Thyroid gland (tissue), 4 donors: ENCODE measurements around the gene IL31. TPM values are rescaled to one million over a fixed set of nuclear protein-coding genes. Genes with fewer than 3 reads are reported as not detected.

ENCODE experiments used
- DNase-seq, 2 donors: peaks; one replicate each; pipeline ENCODE4 v3.0.0-alpha.2; 2019
- H3K27ac ChIP-seq, 3 donors: fragments of 200-600 bp; sonication (generic); 1 replicate in 2 of 3; 2 replicates in 1 of 3; pipeline ENCODE4 v1.5.1; 2016 to 2019; ENCODE audit warnings: mild to moderate bottlenecking in 1 of 3, moderate library complexity in 1 of 3
- H3K27me3 ChIP-seq: fragments of 200-600 bp; sonication (generic); one replicate; pipeline ENCODE4 v1.5.1; 2019
- H3K36me3 ChIP-seq, 2 donors: fragments of 200-600 bp; sonication (generic); one replicate each; pipeline ENCODE4 v1.5.1; 2016 to 2019
- H3K4me1 ChIP-seq, 2 donors: fragments of 200-600 bp; sonication (generic); one replicate each; pipeline ENCODE4 v1.5.1; 2017 to 2019
- H3K4me3 ChIP-seq, 3 donors: fragments of 200-600 bp; sonication (generic); replicated peaks in 1 of 3; 1 replicate in 2 of 3; 2 replicates in 1 of 3; pipeline ENCODE4 v1.5.1; 2016; ENCODE audit warnings: mild to moderate bottlenecking in 1 of 3
- H3K9me3 ChIP-seq: fragments of 200-600 bp; sonication (generic); one replicate; pipeline ENCODE4 v1.5.1; 2017
- POLR2A ChIP-seq, 2 donors: fragments of 450-650 bp; IDR thresholded peaks; one replicate each; pipeline ENCODE4 v1.6.1; 2017; ENCODE audit warnings: antibody characterized with exemption in 2 of 2, mild to moderate bottlenecking in 2 of 2, moderate library complexity in 1 of 2
- WGBS, 2 donors: methylation state at CpG; one replicate each; pipeline ENCODE4 v1.1.5; 2017; 5-methylcytosine and 5-hydroxymethylcytosine counted together
- intact Hi-C: fragments of 100-400 bp; cut with DNase I; formaldehyde crosslinking; loops from one replicate; pipeline ENCODE4 v1.15.1; 2023
- total RNA-seq, 4 donors: library from RNA; depleted of rRNA; stranded (reverse); fragments of >200 nt; gene quantifications; one replicate each; pipeline ENCODE4 v1.2.3, GENCODE V29; 2016
- TF ChIP-seq, protein P1 (sequence below), 6 experiments: fragments of 200-600 bp in 3 of 6; fragments of 450-650 bp in 3 of 6; sonication (generic) in 3 of 6; IDR thresholded peaks; one replicate each; pipeline ENCODE4 v1.5.1; 2016 to 2019; ENCODE audit warnings: antibody characterized with exemption in 6 of 6, mild to moderate bottlenecking in 2 of 6, inconsistent platforms in 1 of 6, moderate library complexity in 1 of 6

IL31 gene
- total RNA-seq, 4 donors from 2014 or later: not detected

DNA sequence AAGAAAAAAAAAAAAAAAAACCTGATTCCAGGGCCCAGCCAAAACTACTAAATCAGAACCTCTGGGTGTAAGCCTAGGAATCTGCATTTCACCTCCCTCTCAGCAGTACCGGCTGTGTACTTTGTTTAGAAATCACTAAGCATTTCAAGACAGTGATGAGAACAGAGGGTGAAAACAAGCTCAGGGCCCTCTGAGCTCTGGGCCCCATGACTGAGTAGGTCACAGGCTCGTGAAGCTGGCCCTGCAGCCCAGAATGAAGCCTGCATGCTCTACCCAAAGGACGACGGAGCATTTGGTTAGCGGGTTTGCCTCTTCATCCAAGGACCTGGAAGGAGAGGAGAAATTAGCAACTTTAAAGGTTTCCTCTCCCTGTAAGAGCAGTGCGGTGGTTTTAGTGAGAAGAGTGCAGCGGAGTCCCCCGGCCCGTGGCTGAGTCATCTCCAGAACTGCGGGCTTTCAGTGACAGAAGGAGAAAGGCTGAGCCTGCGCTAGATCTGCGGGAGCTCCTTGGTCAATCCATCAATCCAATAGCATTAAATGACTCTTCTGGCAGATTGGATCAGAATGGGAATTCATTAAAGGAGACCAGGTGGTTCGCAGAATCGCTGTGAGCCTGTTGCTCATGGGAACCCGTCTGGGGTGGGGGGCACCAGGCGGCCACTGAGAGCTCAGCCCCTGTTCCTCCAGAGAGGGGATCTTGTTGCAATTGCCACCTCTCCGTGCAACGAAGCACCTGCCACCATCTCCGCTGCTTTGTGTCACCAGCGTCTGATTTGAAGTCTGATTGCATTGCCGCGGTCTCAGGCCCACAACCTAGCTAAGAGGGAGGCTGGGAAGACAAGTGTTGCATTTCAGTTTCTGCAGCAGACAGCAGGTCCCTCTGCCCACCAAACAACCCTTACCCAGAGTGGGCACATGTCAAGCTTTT, 7.3 kb downstream of the IL31 start:
- Histone ChIP-seq H3K36me3 (no peaks in the 10 kb centered on the region), H3K4me1 (no peaks in the 10 kb centered on the region), H3K4me3 (no peak overlapping the region), H3K27ac (no peak overlapping the region), H3K9me3 (no peaks in the 10 kb centered on the region), H3K27me3 (no peaks in the 10 kb centered on the region)
- DNase-seq: no peak
- TF ChIP-seq, protein P1, sequence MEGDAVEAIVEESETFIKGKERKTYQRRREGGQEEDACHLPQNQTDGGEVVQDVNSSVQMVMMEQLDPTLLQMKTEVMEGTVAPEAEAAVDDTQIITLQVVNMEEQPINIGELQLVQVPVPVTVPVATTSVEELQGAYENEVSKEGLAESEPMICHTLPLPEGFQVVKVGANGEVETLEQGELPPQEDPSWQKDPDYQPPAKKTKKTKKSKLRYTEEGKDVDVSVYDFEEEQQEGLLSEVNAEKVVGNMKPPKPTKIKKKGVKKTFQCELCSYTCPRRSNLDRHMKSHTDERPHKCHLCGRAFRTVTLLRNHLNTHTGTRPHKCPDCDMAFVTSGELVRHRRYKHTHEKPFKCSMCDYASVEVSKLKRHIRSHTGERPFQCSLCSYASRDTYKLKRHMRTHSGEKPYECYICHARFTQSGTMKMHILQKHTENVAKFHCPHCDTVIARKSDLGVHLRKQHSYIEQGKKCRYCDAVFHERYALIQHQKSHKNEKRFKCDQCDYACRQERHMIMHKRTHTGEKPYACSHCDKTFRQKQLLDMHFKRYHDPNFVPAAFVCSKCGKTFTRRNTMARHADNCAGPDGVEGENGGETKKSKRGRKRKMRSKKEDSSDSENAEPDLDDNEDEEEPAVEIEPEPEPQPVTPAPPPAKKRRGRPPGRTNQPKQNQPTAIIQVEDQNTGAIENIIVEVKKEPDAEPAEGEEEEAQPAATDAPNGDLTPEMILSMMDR (IDR thresholded peaks at IDR 0.05): no peak
- TF ChIP-seq POLR2A (IDR thresholded peaks at IDR 0.05): no peak
- WGBS, 2 donors: 71 to 74% methylated on average over 22 of the region's 22 CpGs
- intact Hi-C loops: no loop called here

DNA sequence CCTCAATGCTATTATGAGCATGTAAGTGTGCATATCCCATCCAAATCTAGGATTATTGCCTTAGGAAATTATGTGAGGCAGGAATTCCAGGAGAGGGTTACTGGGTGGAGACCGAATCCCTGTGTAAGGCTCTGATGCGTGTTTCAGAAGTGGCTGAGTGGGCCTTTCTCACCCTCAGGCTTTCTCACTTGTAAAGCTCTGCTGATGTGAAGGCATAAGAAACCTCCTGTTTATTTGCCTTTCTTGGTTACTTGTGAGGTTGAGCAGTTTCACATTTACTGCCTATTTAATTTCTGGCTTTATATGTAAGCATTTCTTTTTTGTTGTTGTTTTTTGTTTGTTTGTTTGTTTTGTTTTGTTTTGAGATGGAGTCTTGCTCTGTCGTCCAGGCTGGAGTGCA, 11.0 kb downstream of the IL31 start:
- no peaks in the 10 kb centered on the region for H3K27me3 ChIP-seq
- TF ChIP-seq POLR2A (IDR thresholded peaks at IDR 0.05): no peak
- TF ChIP-seq, protein P1 (IDR thresholded peaks at IDR 0.05): no peak
- intact Hi-C loops: no loop called here
- DNase-seq: no peak
- no peaks in the 10 kb centered on the region for H3K9me3 ChIP-seq
- WGBS, 2 donors: 78 to 83% methylated on average over 3 of the region's 3 CpGs
- H3K4me3 ChIP-seq: no peak overlapping the region
- H3K36me3 ChIP-seq: no peaks in the 10 kb centered on the region
- no peak overlapping the region for H3K27ac ChIP-seq
- no peaks in the 10 kb centered on the region for H3K4me1 ChIP-seq

GRCh38 chr12:122161682-122162081, 12.3 kb downstream of the IL31 start:
- Histone ChIP-seq H3K27ac (no peak overlapping the region), H3K27me3 (no peaks in the 10 kb centered on the region), H3K4me1 (no peaks in the 10 kb centered on the region), H3K36me3 (no peaks in the 10 kb centered on the region), H3K4me3 (no peak overlapping the region), H3K9me3 (no peaks in the 10 kb centered on the region)
- WGBS, 2 donors: 78 to 89% methylated on average over 8 of the region's 8 CpGs
- intact Hi-C loops: no loop called here
- TF ChIP-seq, protein P1 (IDR thresholded peaks at IDR 0.05): no peak
- TF ChIP-seq POLR2A (IDR thresholded peaks at IDR 0.05): no peak
- no peak for DNase-seq

- no peaks in the 10 kb centered on the region for H3K27me3 ChIP-seq
- DNase-seq: no peak
- H3K4me1 ChIP-seq: no peaks in the 10 kb centered on the region
- whole genome bisulfite sequencing, 2 donors: 84 to 87% methylated on average over 11 of the region's 11 CpGs
- no peak overlapping the region for H3K27ac ChIP-seq
- H3K9me3 ChIP-seq: no peaks in the 10 kb centered on the region
- intact Hi-C loops: no loop called here
- no peak overlapping the region for H3K4me3 ChIP-seq
- TF ChIP-seq, protein P1 (IDR thresholded peaks at IDR 0.05): no peak
- TF ChIP-seq POLR2A (IDR thresholded peaks at IDR 0.05): no peak
- no peaks in the 10 kb centered on the region for H3K36me3 ChIP-seq
Measured at GRCh38 chr12:122160761-122161160, 13.3 kb downstream of the IL31 start.

DNA sequence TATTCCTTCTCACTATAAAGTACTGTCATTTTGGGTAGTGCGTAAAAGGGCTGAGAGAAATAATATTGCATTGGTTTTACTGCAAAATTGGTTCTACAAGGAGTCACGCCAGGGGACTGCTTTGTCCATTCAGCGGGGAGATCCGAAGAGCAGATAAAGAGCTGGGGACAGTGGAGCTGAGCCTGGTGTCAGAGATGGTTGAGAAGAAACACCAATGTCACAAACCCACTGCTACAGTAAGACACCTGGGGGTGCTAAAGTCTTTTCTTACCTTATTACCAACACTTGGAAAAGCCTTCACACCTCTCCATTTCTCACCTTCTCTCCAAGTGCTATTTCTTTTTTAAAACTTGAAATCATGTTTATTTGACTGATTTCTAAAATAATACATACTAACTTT, 14.1 kb downstream of the IL31 start:
- Histone ChIP-seq H3K4me1 (no peaks in the 10 kb centered on the region), H3K27ac (no peak overlapping the region), H3K4me3 (no peak overlapping the region), H3K9me3 (no peaks in the 10 kb centered on the region), H3K27me3 (no peaks in the 10 kb centered on the region), H3K36me3 (no peaks in the 10 kb centered on the region)
- intact Hi-C loops: no loop called here
- TF ChIP-seq POLR2A (IDR thresholded peaks at IDR 0.05): no peak
- TF ChIP-seq, protein P1 (IDR thresholded peaks at IDR 0.05): no peak
- no peak for DNase-seq
- WGBS, 2 donors: 66 to 78% methylated on average over 4 of the region's 4 CpGs
